HG02763 (cell line): ENCODE data around the gene TACO1.
A peak's percentile ranks its signal among the peaks of the same experiment; 100 is the strongest.

Experiments
- ATAC-seq: cut with Tn5 transposase; IDR thresholded peaks from one replicate; pipeline ENCODE4 v1.9.1; 2021; ENCODE audit warnings: mild to moderate bottlenecking, moderate library complexity; ENCODE audit not compliant: unreplicated experiment

Gene TACO1

GRCh38 chr17:63600569-63601438 is at the start of gene TACO1:
Gene TACO1, plus strand, starts transcription at chr17:63600895. Its CDS starts 189 bp downstream, at chr17:63601084.
- peak; percentile 90 for ATAC-seq

- no peak for ATAC-seq
Observed at GRCh38 chr17:63552211-63552610, 48.5 kb upstream of the TACO1 start.

GRCh38 chr17:63555500-63556156 is 45.1 kb upstream of the TACO1 start:
- ATAC-seq: no peak

GRCh38 chr17:63557416-63557815 is 43.3 kb upstream of the TACO1 start:
- ATAC-seq: no peak

- ATAC-seq: no peak
Observed at GRCh38 chr17:63558441-63558840, 42.3 kb upstream of the TACO1 start.

- no peak for ATAC-seq
Observed at GRCh38 chr17:63561819-63562218, 38.9 kb upstream of the TACO1 start.

GRCh38 chr17:63563339-63563738 is 37.4 kb upstream of the TACO1 start:
- no peak for ATAC-seq

GRCh38 chr17:63564562-63564961 is 36.1 kb upstream of the TACO1 start:
- no peak for ATAC-seq

GRCh38 chr17:63567229-63567628 is 33.5 kb upstream of the TACO1 start:
- no peak for ATAC-seq

GRCh38 chr17:63568563-63568962 is 32.1 kb upstream of the TACO1 start:
- no peak for ATAC-seq

GRCh38 chr17:63571632-63572310 is 28.9 kb upstream of the TACO1 start:
- no peak for ATAC-seq

- no peak for ATAC-seq
Observed at GRCh38 chr17:63573634-63574033, 27.1 kb upstream of the TACO1 start.

GRCh38 chr17:63578027-63578768 is 22.5 kb upstream of the TACO1 start:
- no peak for ATAC-seq

GRCh38 chr17:63578769-63579111 is 22.0 kb upstream of the TACO1 start:
- ATAC-seq: no peak

GRCh38 chr17:63579633-63580032 is 21.1 kb upstream of the TACO1 start:
- no peak for ATAC-seq

GRCh38 chr17:63587770-63588169 is 12.9 kb upstream of the TACO1 start:
- no peak for ATAC-seq

- ATAC-seq: no peak
Observed at GRCh38 chr17:63588797-63589196, 11.9 kb upstream of the TACO1 start.

GRCh38 chr17:63589646-63590045 is 11.0 kb upstream of the TACO1 start:
- ATAC-seq: no peak

GRCh38 chr17:63592797-63593196 is 7.9 kb upstream of the TACO1 start:
- ATAC-seq: no peak

GRCh38 chr17:63595132-63595531 is 5.6 kb upstream of the TACO1 start:
- no peak for ATAC-seq
